Measurements from ENCODE around the gene OLA1. TPM values are rescaled to one million over a fixed set of nuclear protein-coding genes. Genes with fewer than 3 reads are reported as not detected.
A peak's percentile ranks its signal among the peaks of the same experiment; 100 is the strongest.

The OLA1 gene
- total RNA-seq, 1 donor from 2014 or later, result 323 TPM

DNA sequence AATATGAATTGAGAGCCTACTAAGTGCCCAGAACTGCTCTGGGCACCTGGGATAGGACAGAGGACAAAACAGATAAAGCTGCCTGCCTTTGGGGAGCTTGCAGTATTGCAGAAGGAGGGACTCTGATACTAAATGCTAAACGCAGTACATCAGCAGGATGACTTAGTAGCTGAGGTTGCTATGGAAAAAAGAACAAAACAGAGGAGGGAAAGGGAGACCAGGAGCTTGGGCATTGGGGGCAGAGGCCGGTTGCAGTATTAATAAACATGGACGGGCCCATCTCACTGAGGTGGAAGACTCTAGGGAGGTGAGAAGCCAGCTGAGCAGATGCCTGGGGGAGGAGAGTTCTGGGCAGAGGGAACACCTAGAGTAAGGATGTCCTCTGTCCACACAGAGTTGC is 217.1 kb downstream of the OLA1 start:
- Histone ChIP-seq H3K27me3 (no peaks in the 10 kb centered on the region), H3K4me1 (peaks cover 13% of the 10 kb centered on the region), H3K9ac (no peak overlapping the region), H3K4me3 (no peak overlapping the region), H3K9me3 (ENCODE audit: low read depth) (no peaks in the 10 kb centered on the region), H3K4me2 (no peak overlapping the region), H3K79me2 (ENCODE audit: low read depth) (no peaks in the 10 kb centered on the region), H2AFZ (replicated peaks) (no peak overlapping the region), H3K36me3 (no peaks in the 10 kb centered on the region), H3F3A (ENCODE audit: low read depth) (no peaks in the 10 kb centered on the region), H3K27ac (no peak overlapping the region), H4K20me1 (ENCODE audit: low read depth) (no peaks in the 10 kb centered on the region)
- H3K4me3 Mint-ChIP-seq, result no peak overlapping the region
- TF ChIP-seq, protein P1, sequence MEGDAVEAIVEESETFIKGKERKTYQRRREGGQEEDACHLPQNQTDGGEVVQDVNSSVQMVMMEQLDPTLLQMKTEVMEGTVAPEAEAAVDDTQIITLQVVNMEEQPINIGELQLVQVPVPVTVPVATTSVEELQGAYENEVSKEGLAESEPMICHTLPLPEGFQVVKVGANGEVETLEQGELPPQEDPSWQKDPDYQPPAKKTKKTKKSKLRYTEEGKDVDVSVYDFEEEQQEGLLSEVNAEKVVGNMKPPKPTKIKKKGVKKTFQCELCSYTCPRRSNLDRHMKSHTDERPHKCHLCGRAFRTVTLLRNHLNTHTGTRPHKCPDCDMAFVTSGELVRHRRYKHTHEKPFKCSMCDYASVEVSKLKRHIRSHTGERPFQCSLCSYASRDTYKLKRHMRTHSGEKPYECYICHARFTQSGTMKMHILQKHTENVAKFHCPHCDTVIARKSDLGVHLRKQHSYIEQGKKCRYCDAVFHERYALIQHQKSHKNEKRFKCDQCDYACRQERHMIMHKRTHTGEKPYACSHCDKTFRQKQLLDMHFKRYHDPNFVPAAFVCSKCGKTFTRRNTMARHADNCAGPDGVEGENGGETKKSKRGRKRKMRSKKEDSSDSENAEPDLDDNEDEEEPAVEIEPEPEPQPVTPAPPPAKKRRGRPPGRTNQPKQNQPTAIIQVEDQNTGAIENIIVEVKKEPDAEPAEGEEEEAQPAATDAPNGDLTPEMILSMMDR (IDR thresholded peaks at IDR 0.05), result no peak
- no peak for TF ChIP-seq EZH2 (IDR thresholded peaks at IDR 0.05)
- TF ChIP-seq EZH2phosphoT487 (IDR thresholded peaks at IDR 0.05), result no peak
- H3K27ac Mint-ChIP-seq, result peak overlapping the region; percentile 52
- peaks cover 4% of the 10 kb centered on the region for H3K9me3 Mint-ChIP-seq
- H3K4me1 Mint-ChIP-seq, result peaks cover 40% of the 10 kb centered on the region
- no peaks in the 10 kb centered on the region for H3K36me3 Mint-ChIP-seq
- no peak for DNase-seq (ENCODE audit: low spot score)
- peaks cover 11% of the 10 kb centered on the region for H3K27me3 Mint-ChIP-seq (ENCODE audit: insufficient read depth, low read depth)

DNA sequence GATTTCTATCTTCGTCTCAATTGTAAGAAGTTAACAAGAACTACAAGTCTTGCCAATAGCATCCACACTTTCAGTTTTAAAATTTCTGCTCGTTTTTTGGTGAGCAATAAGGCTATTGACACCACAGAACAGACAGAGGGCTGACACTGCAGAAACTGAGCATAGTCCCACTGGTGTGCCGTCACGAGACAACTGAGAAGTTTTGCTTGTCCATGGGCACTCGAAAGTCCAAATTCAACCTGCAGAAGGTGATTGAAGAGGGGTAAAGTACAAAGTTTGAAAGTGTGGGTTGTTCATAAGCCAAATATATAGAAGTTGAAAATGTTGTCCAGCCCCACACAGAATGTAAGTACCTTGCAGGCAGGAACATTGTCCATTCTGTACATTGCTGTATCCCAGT is 219.4 kb downstream of the OLA1 start:
- H2AFZ ChIP-seq (replicated peaks), result no peak overlapping the region
- DNase-seq (ENCODE audit: low spot score), result no peak
- Mint-ChIP-seq H3K4me1 (peaks cover 56% of the 10 kb centered on the region), H3K4me3 (no peak overlapping the region), H3K27me3 (ENCODE audit: insufficient read depth, low read depth) (peaks cover 11% of the 10 kb centered on the region), H3K36me3 (no peaks in the 10 kb centered on the region), H3K27ac (no peak overlapping the region), H3K9me3 (peaks cover 4% of the 10 kb centered on the region)
- no peaks in the 10 kb centered on the region for H3K27me3 ChIP-seq
- no peak overlapping the region for H3K4me2 ChIP-seq
- no peaks in the 10 kb centered on the region for H3K9me3 ChIP-seq (ENCODE audit: low read depth)
- TF ChIP-seq EZH2 (IDR thresholded peaks at IDR 0.05), result no peak
- no peak for TF ChIP-seq EZH2phosphoT487 (IDR thresholded peaks at IDR 0.05)
- TF ChIP-seq, protein P1 (IDR thresholded peaks at IDR 0.05), result no peak
- H3K4me1 ChIP-seq, result peaks cover 36% of the 10 kb centered on the region
- H4K20me1 ChIP-seq (ENCODE audit: low read depth), result peaks cover 6% of the 10 kb centered on the region
- H3K9ac ChIP-seq, result no peak overlapping the region
- no peak overlapping the region for H3K4me3 ChIP-seq
- H3K36me3 ChIP-seq, result no peaks in the 10 kb centered on the region
- H3F3A ChIP-seq (ENCODE audit: low read depth), result peaks cover 20% of the 10 kb centered on the region
- no peaks in the 10 kb centered on the region for H3K79me2 ChIP-seq (ENCODE audit: low read depth)
- H3K27ac ChIP-seq, result no peak overlapping the region

DNA sequence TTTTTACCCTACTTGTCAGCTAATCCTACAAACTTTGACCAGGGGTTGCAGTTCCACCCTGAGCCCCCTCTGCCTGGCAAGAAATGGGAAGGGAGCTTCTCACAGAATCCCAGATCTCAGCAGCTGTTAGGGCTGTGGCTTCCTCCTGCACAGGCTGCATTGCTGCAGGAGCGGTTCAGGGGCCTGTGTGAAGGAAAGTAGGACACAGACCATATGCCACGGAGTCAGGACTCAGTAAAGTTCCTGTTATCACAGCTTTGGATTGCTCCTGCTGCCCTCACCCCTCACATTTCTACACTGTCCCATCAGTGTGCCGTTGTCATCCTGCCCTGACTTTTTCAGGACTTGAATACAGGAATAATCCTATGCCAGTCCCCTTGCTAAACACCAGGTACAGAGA is 220.4 kb downstream of the OLA1 start:
- DNase-seq (ENCODE audit: low spot score), result no peak
- no peaks in the 10 kb centered on the region for H3K27me3 ChIP-seq
- H3K9ac ChIP-seq, result no peak overlapping the region
- no peak overlapping the region for H3K4me2 ChIP-seq
- no peak overlapping the region for H3K4me3 ChIP-seq
- Mint-ChIP-seq H3K4me1 (peaks cover 60% of the 10 kb centered on the region), H3K9me3 (peaks cover 4% of the 10 kb centered on the region), H3K36me3 (no peaks in the 10 kb centered on the region), H3K27me3 (ENCODE audit: insufficient read depth, low read depth) (peaks cover 7% of the 10 kb centered on the region), H3K27ac (no peak overlapping the region), H3K4me3 (no peak overlapping the region)
- peaks cover 46% of the 10 kb centered on the region for H3K4me1 ChIP-seq
- no peaks in the 10 kb centered on the region for H3K36me3 ChIP-seq
- H3F3A ChIP-seq (ENCODE audit: low read depth), result peaks cover 30% of the 10 kb centered on the region
- H3K27ac ChIP-seq, result no peak overlapping the region
- H2AFZ ChIP-seq (replicated peaks), result no peak overlapping the region
- no peak for TF ChIP-seq EZH2phosphoT487 (IDR thresholded peaks at IDR 0.05)
- TF ChIP-seq, protein P1 (IDR thresholded peaks at IDR 0.05), result no peak
- no peak for TF ChIP-seq EZH2 (IDR thresholded peaks at IDR 0.05)
- H3K79me2 ChIP-seq (ENCODE audit: low read depth), result no peaks in the 10 kb centered on the region
- H3K9me3 ChIP-seq (ENCODE audit: low read depth), result no peaks in the 10 kb centered on the region
- peaks cover 6% of the 10 kb centered on the region for H4K20me1 ChIP-seq (ENCODE audit: low read depth)

All from neural progenitor cell (in vitro differentiated cells).